K562 (cell line): ENCODE measurements around the gene SLC35B1. TPM values are rescaled to one million over a fixed set of nuclear protein-coding genes. Genes with fewer than 3 reads are reported as not detected.

Source experiments
- CBX8 ChIP-seq: fragments of 200-600 bp; sonication (generic); IDR thresholded peaks from 2 replicates; pipeline ENCODE4 v1.6.1; 2012; ENCODE audit warnings: borderline replicate concordance, mixed run types, low read depth, mild to moderate bottlenecking, moderate library complexity, mixed read lengths, low read length, control low read depth, inconsistent platforms; ENCODE audit not compliant: poor library complexity, severe bottlenecking; ENCODE audit errors: extremely low read depth
- CTCF ChIP-seq, 3 experiments: IDR thresholded peaks in 2 of 3; conservative IDR thresholded peaks in 1 of 3; 2 replicates each; pipeline ENCODE4 v1.5.1; 2011 to 2012; ENCODE audit warnings: low read length in 3 of 3, mild to moderate bottlenecking in 3 of 3, control low read depth in 2 of 3, improper control_type of control experiment in 1 of 3, inconsistent platforms in 1 of 3, low read depth in 1 of 3, mixed read lengths in 1 of 3, moderate library complexity in 1 of 3; ENCODE audit not compliant: insufficient read depth in 2 of 3
- DACH1 ChIP-seq: fragments of 450-650 bp; IDR thresholded peaks from 2 replicates; pipeline ENCODE4 v1.6.1; 2018; ENCODE audit not compliant: partially characterized antibody
- HINFP ChIP-seq: fragments of 450-650 bp; conservative IDR thresholded peaks from 2 replicates; pipeline ENCODE4 v1.6.1; 2016; ENCODE audit warnings: missing genetic modification characterization, low read depth, mild to moderate bottlenecking, control low read depth, missing compliant biosample characterization
- IRF2 ChIP-seq: sonication (generic); formaldehyde crosslinking; IDR thresholded peaks from 2 replicates; pipeline ENCODE4 v1.8.1; 2022; ENCODE audit warnings: mild to moderate bottlenecking, missing genetic modification reagents
- KAT7 ChIP-seq: sonication (generic); formaldehyde crosslinking; IDR thresholded peaks from 2 replicates; pipeline ENCODE4 v1.8.0; 2022; ENCODE audit warnings: missing genetic modification reagents, mild to moderate bottlenecking, borderline replicate concordance
- PKNOX1 ChIP-seq: fragments of 450-650 bp; IDR thresholded peaks from 2 replicates; pipeline ENCODE4 v1.6.1; 2016
- POLR2A ChIP-seq: fragments of 450-650 bp; conservative IDR thresholded peaks from 2 replicates; pipeline ENCODE4 v1.6.1; 2016
- SIN3A ChIP-seq, 2 experiments: fragments of 150-350 bp in 1 of 2; IDR thresholded peaks; 2 replicates each; pipeline ENCODE4 v1.6.1; 2011 to 2016; ENCODE audit warnings: borderline replicate concordance in 2 of 2, low read depth in 2 of 2, low read length in 2 of 2, mild to moderate bottlenecking in 2 of 2, moderate library complexity in 2 of 2; ENCODE audit not compliant: control insufficient read depth in 1 of 2
- SIN3B ChIP-seq: fragments of 450-650 bp; IDR thresholded peaks from 2 replicates; pipeline ENCODE4 v1.6.1; 2017; ENCODE audit warnings: low read depth, mild to moderate bottlenecking, moderate library complexity
- SREBF1 ChIP-seq: fragments of 150-350 bp; IDR thresholded peaks from 2 replicates; pipeline ENCODE4 v1.6.1; 2014; ENCODE audit warnings: antibody characterized with exemption, low read depth, low read length, borderline replicate concordance
- SRSF1 ChIP-seq: fragments of 200-400 bp; formaldehyde crosslinking; IDR thresholded peaks from 2 replicates; pipeline ENCODE4 v1.6.1; 2017; ENCODE audit warnings: mild to moderate bottlenecking, low read depth, low read length, moderate library complexity
- ZNF592 ChIP-seq: fragments of 450-650 bp; IDR thresholded peaks from 2 replicates; pipeline ENCODE4 v1.6.1; 2017; ENCODE audit warnings: antibody characterized with exemption, mild to moderate bottlenecking
- polyA plus RNA-seq, 8 experiments: library from polyadenylated mRNA; depleted of rRNA in 4 of 8; stranded (reverse) in 5 of 8; unstranded in 3 of 8; fragments of >200 nt; fragmentation: Nextera tagmentation in 2 of 8; fragmentation: Illumina TruSeq in 1 of 8; extraction: Ambion mirVana in 2 of 8; extraction: Trizol in 1 of 8; gene quantifications; 2 replicates each; pipeline versions ENCODE4 v1.2.1 to v1.2.3, GENCODE V29; 2011 to 2014; ENCODE audit warnings: inconsistent platforms in 1 of 8, missing spikeins in 1 of 8
- total RNA-seq, 7 experiments: library from RNA; depleted of rRNA in 6 of 7; stranded (reverse); fragments of >200 nt in 6 of 7; fragmentation: Illumina TruSeq in 2 of 7; extraction: Trizol in 2 of 7; gene quantifications; 2 replicates each; pipeline versions ENCODE4 v1.2.1 to v1.2.3, GENCODE V29; 2011 to 2021; ENCODE audit warnings: low replicate concordance in 1 of 7

SLC35B1 gene
- total and polyA plus RNA-seq, 9 of the 15 experiments (the other 6 are each of a cell fraction or from before 2014, with no cell fraction given), result 51.4 to 87.9 (median 66.3) TPM

GRCh38 chr17:49707608-49708514 is at the start of gene SLC35B1 (continued):
- TF ChIP-seq SIN3A (IDR thresholded peaks at IDR 0.05; ENCODE audit: borderline replicate concordance in 2 of 2, control insufficient read depth in 1 of 2, low read depth in 2 of 2, low read length in 2 of 2) (peak; percentile 56 to 94; a peak in 3 of 4 replicates), CBX8 (no peak), IRF2 (CRISPR knock-in tag) (no peak), PKNOX1 (peak; percentile 98), SREBF1 (no peak), DACH1 (peak; percentile 97), SRSF1 (no peak), HINFP (no peak), ZNF592 (no peak), CTCF (IDR thresholded peaks at IDR 0.05 in 2 of 3, conservative IDR thresholded peaks at IDR 0.05 in 1 of 3; ENCODE audit: insufficient read depth in 2 of 3, low read depth in 1 of 3, low read length in 3 of 3) (peak; percentile 96 to 99 (median 96)), KAT7 (CRISPR knock-in tag) (no peak; the same call in 1 of the 2 replicates), SIN3B (peak; percentile 96), POLR2A (peak; percentile 84)
